IMR-90 (cell line): ENCODE results near the gene ZNF219. TPM values are rescaled to one million over a fixed set of nuclear protein-coding genes. Genes with fewer than 3 reads are reported as not detected.

ENCODE experiments used
- ATAC-seq: fragments of 200-7000 bp; cut with Tn5 transposase; 2 replicates; pipeline ENCODE4 v1.9.1; 2020; ENCODE audit warnings: low read depth, mild to moderate bottlenecking, moderate library complexity
- BruUV-seq: library from RNA; stranded (reverse); fragments of 400-500 nt; replicated peaks from 2 replicates; lab custom pipeline; 2021; lab: Mats Ljungman, UMichigan
- CTCF ChIA-PET: fragments of 300-600 bp; formaldehyde crosslinking; extraction: SDS; loops from one replicate; lab custom pipeline; 2021; ENCODE audit warnings: antibody characterized with exemption; lab: Yijun Ruan, JAX
- POLR2A ChIA-PET: fragments of 300-600 bp; sonication (Branson Sonifier 250); formaldehyde crosslinking; loops from one replicate; lab custom pipeline; 2022; ENCODE audit warnings: antibody characterized with exemption; ENCODE audit not compliant: unreplicated experiment; lab: Charles Lee
- DNase-seq: peaks from one replicate; pipeline ENCODE4 v3.0.0; 2013
- H2AFZ ChIP-seq: replicated peaks from 2 replicates; pipeline ENCODE3; 2013; ENCODE audit warnings: low read length, mild to moderate bottlenecking; ENCODE audit not compliant: poor library complexity
- H2AK5ac ChIP-seq: 2 replicates; pipeline ENCODE4 v1.6.1; 2013; ENCODE audit warnings: low read depth, low read length, inconsistent platforms
- H2AK9ac ChIP-seq: replicated peaks from 2 replicates; pipeline ENCODE3; 2013; ENCODE audit warnings: mild to moderate bottlenecking, low read depth, low read length, moderate library complexity; ENCODE audit not compliant: poor library complexity
- H2BK120ac ChIP-seq: 2 replicates; pipeline ENCODE4 v1.6.1; 2013; ENCODE audit warnings: low read depth, low read length, inconsistent platforms
- H2BK15ac ChIP-seq: 3 replicates; pipeline ENCODE4 v1.6.1; 2013; ENCODE audit warnings: low read depth, low read length, inconsistent platforms
- H2BK20ac ChIP-seq: 2 replicates; pipeline ENCODE4 v1.6.1; 2013; ENCODE audit warnings: low read depth, mild to moderate bottlenecking, inconsistent platforms, low read length, moderate library complexity
- H2BK5ac ChIP-seq: 2 replicates; pipeline ENCODE4 v1.6.1; 2013; ENCODE audit warnings: mild to moderate bottlenecking, low read depth, low read length, inconsistent platforms; ENCODE audit not compliant: poor library complexity, severe bottlenecking
- H3K14ac ChIP-seq: replicated peaks from 2 replicates; pipeline ENCODE4 v1.6.1; 2013; ENCODE audit warnings: low read depth, low read length, inconsistent platforms
- H3K18ac ChIP-seq: 2 replicates; pipeline ENCODE4 v1.6.1; 2013; ENCODE audit warnings: low read depth, low read length, control low read depth
- H3K23ac ChIP-seq: 2 replicates; pipeline ENCODE4 v1.6.1; 2013; ENCODE audit warnings: low read depth, low read length, inconsistent platforms
- H3K27ac ChIP-seq: 2 replicates; pipeline ENCODE4 v1.5.1; 2013; ENCODE audit warnings: mild to moderate bottlenecking, control low read depth, low read length; ENCODE audit not compliant: insufficient read depth
- H3K27me3 ChIP-seq: 2 replicates; pipeline ENCODE4 v1.6.1; 2013; ENCODE audit warnings: low read length; ENCODE audit not compliant: control insufficient read depth, insufficient read depth
- H3K36me3 ChIP-seq: 2 replicates; pipeline ENCODE4 v1.6.1; 2013; ENCODE audit warnings: low read length, mixed read lengths; ENCODE audit not compliant: control insufficient read depth, insufficient read depth
- H3K4ac ChIP-seq: 2 replicates; pipeline ENCODE4 v1.6.1; 2013; ENCODE audit warnings: low read depth, low read length, inconsistent platforms
- H3K4me1 ChIP-seq: 2 replicates; pipeline ENCODE4 v1.6.1; 2013; ENCODE audit warnings: low read length, mixed read lengths; ENCODE audit not compliant: control insufficient read depth, insufficient read depth
- H3K4me2 ChIP-seq: 2 replicates; pipeline ENCODE4 v1.6.1; 2013; ENCODE audit warnings: low read depth, mild to moderate bottlenecking, control low read depth, low read length, moderate library complexity
- H3K4me3 ChIP-seq: 2 replicates; pipeline ENCODE4 v1.5.1; 2013; ENCODE audit warnings: low read depth, mild to moderate bottlenecking, control low read depth, low read length, moderate library complexity; ENCODE audit not compliant: insufficient read depth
- H3K56ac ChIP-seq: 2 replicates; pipeline ENCODE4 v1.6.1; 2013; ENCODE audit warnings: low read length, inconsistent platforms; ENCODE audit not compliant: insufficient read depth; ENCODE audit errors: extremely low read depth
- H3K79me1 ChIP-seq, 2 experiments: 2 replicates each; pipeline ENCODE4 v1.6.1; 2013; ENCODE audit warnings: low read length in 2 of 2, inconsistent platforms in 1 of 2, low read depth in 1 of 2
- H3K9ac ChIP-seq: 2 replicates; pipeline ENCODE4 v1.6.1; 2013; ENCODE audit warnings: low read depth, low read length, control low read depth
- H3K9me1 ChIP-seq: 2 replicates; pipeline ENCODE4 v1.6.1; 2013; ENCODE audit warnings: low read length, inconsistent platforms; ENCODE audit not compliant: insufficient read depth
- H3K9me3 ChIP-seq: 2 replicates; pipeline ENCODE4 v1.6.1; 2013; ENCODE audit warnings: low read length; ENCODE audit not compliant: control insufficient read depth, insufficient read depth
- H4K20me1 ChIP-seq: 2 replicates; pipeline ENCODE4 v1.6.1; 2013; ENCODE audit warnings: low read length, inconsistent platforms; ENCODE audit not compliant: insufficient read depth
- H4K5ac ChIP-seq: 2 replicates; pipeline ENCODE4 v1.6.1; 2013; ENCODE audit warnings: mild to moderate bottlenecking, low read depth, low read length, control low read depth
- H4K8ac ChIP-seq, 2 experiments: 2 replicates each; pipeline ENCODE4 v1.6.1; 2013; ENCODE audit warnings: low read depth in 2 of 2, low read length in 2 of 2, control low read depth in 1 of 2, inconsistent platforms in 1 of 2
- H4K91ac ChIP-seq: 2 replicates; pipeline ENCODE4 v1.6.1; 2013; ENCODE audit warnings: low read depth, low read length, inconsistent platforms; ENCODE audit not compliant: insufficient read depth
- CEBPB ChIP-seq: IDR thresholded peaks from 2 replicates; pipeline ENCODE4 v1.6.1; 2012; ENCODE audit warnings: low read depth, low read length, improper control_type of control experiment
- CTCF ChIP-seq: conservative IDR thresholded peaks from 2 replicates; pipeline ENCODE4 v1.5.1; 2012; ENCODE audit warnings: mild to moderate bottlenecking, low read depth, low read length, improper control_type of control experiment
- ELK1 ChIP-seq: fragments of 150-350 bp; IDR thresholded peaks from 2 replicates; pipeline ENCODE4 v1.6.1; 2016; ENCODE audit warnings: low read depth, mild to moderate bottlenecking, low read length, moderate library complexity, borderline replicate concordance
- MAZ ChIP-seq: IDR thresholded peaks from 2 replicates; pipeline ENCODE4 v1.6.1; 2012; ENCODE audit warnings: low read depth, mild to moderate bottlenecking, low read length, improper control_type of control experiment, moderate library complexity, borderline replicate concordance
- MXI1 ChIP-seq: IDR thresholded peaks from 2 replicates; pipeline ENCODE4 v1.6.1; 2012; ENCODE audit warnings: low read depth, mild to moderate bottlenecking, low read length, moderate library complexity, borderline replicate concordance
- RCOR1 ChIP-seq: IDR thresholded peaks from 2 replicates; pipeline ENCODE4 v1.6.1; 2012; ENCODE audit warnings: mild to moderate bottlenecking, low read length, improper control_type of control experiment; ENCODE audit not compliant: insufficient replicate concordance
- RFX5 ChIP-seq: IDR thresholded peaks from 2 replicates; pipeline ENCODE4 v1.8.0; 2012; ENCODE audit warnings: low read depth, mild to moderate bottlenecking, low read length, moderate library complexity
- WGBS, 2 experiments: methylation state at CpG; one replicate each; pipeline versions ENCODE4 v1.1.5 to v1.1.7; 2013; ENCODE audit warnings: missing lambda C conversion rate in 2 of 2; ENCODE audit not compliant: insufficient read length in 1 of 2; ENCODE audit errors: extremely low coverage in 2 of 2; 5-methylcytosine and 5-hydroxymethylcytosine counted together
- dilution Hi-C: fragments of 300-500 bp; cut with HindIII; formaldehyde crosslinking; loops from one replicate; pipeline ENCODE4 v1.14.3; 2018; ENCODE audit warnings: low sequenced_read_pairs; ENCODE audit not compliant: unreplicated experiment
- in situ Hi-C: fragments of 300-500 bp; cut with MboI; formaldehyde crosslinking; loops from 3 replicates; pipeline ENCODE4 v1.14.3; 2019; ENCODE audit warnings: low sequenced_read_pairs, inconsistent platforms, mixed read lengths
- intact Hi-C: fragments of 100-400 bp; cut with micrococcal nuclease; formaldehyde crosslinking; loops from 2 replicates; pipeline ENCODE4 v1.10.0; 2022
- polyA plus RNA-seq, 3 experiments: library from polyadenylated mRNA; depleted of rRNA; stranded (reverse); fragments of >200 nt; gene quantifications; 2 replicates each; pipeline ENCODE4 v1.2.3, GENCODE V29; 2012; ENCODE audit warnings: low replicate concordance in 1 of 3
- total RNA-seq: library from RNA; depleted of rRNA; stranded (reverse); fragments of >200 nt; gene quantifications from 2 replicates; pipeline ENCODE4 v1.2.3, GENCODE V29; 2012

The ZNF219 gene
- total and polyA plus RNA-seq, 2 of the 4 experiments (the other 2 are of a cell fraction): 0.90 to 3.8 TPM

GRCh38 chr14:21090940-21091663 lies 7.4 kb downstream of the ZNF219 start:
- Histone ChIP-seq H3K9ac (no peak overlapping the region), H3K9me3 (no peaks in the 10 kb centered on the region), H3K14ac (no peak overlapping the region), H2BK120ac (no peak overlapping the region), H2AK5ac (no peak overlapping the region), H4K91ac (no peak overlapping the region), H2AK9ac (no peak overlapping the region), H3K27ac (no peak overlapping the region), H4K20me1 (peaks cover 6% of the 10 kb centered on the region), H3K27me3 (no peaks in the 10 kb centered on the region), H3K9me1 (0 out of 2 replicates have a peak, but pooled peaks cover 2% of the 10 kb centered on the region), H2AFZ (no peak overlapping the region), H3K4ac (no peak overlapping the region), H3K56ac (no peak overlapping the region), H3K4me3 (no peak overlapping the region), H3K79me1 (peaks cover 3 to 11% of the 10 kb centered on the region in 2 experiments; a peak in 1 of 4 replicates), H3K4me1 (peaks cover 11% of the 10 kb centered on the region), H3K23ac (no peak overlapping the region), H4K8ac (no peak overlapping the region), H3K18ac (no peak overlapping the region), H3K4me2 (no peak overlapping the region), H2BK15ac (no peak overlapping the region), H4K5ac (no peak overlapping the region), H2BK20ac (no peak overlapping the region), H2BK5ac (no peak overlapping the region), H3K36me3 (peaks cover 30% of the 10 kb centered on the region)
- dilution Hi-C loops: no loop called here
- ATAC-seq (no peak), DNase-seq (no peak)
- no peak for TF ChIP-seq ELK1
- TF ChIP-seq CTCF: no peak
- no peak for TF ChIP-seq MXI1
- TF ChIP-seq MAZ: no peak
- no peak for TF ChIP-seq RCOR1
- TF ChIP-seq RFX5: no peak
- TF ChIP-seq CEBPB: no peak
- ChIA-PET POLR2A (interaction anchor here (1.3 kb wide), 1 partner anchor 20 kb away, joined by 3 read pairs; no protein-coding TSS in a partner anchor), CTCF (interaction anchor here (1.3 to 2.9 kb wide), 6 partner anchors 13 to 76 kb away, joined by 4 to 22 read pairs (median 12); no protein-coding TSS in a partner anchor)
- no TSS peak for BruUV-seq
- in situ Hi-C loops: loop anchor here (25.0 kb wide), 2 partner anchors 629 to 754 kb away; partner anchors contain the start of genes APEX1, CCNB1IP1, OSGEP and PARP2
- intact Hi-C loops: no loop called here
- WGBS, 2 experiments: 96% methylated on average over 3 of the region's 45 CpGs; no CpG with 5 or more reads in 1 of the 2 experiments
